Measurements from ENCODE around the gene MAGEA9.
"Not testable (repeated sequence)": the region's sequence is repeated elsewhere in the genome, so short reads cannot be mapped to it uniquely, and the experiment has no call there.

GRCh38 chrX:149773026-149773425, 8.7 kb upstream of the MAGEA9 start:
- TF ChIP-seq CTCF (IDR thresholded peaks at IDR 0.05 in 8 of 11, conservative IDR thresholded peaks at IDR 0.05 in 3 of 11); POLR2AphosphoS5 (IDR thresholded peaks at IDR 0.05); POLR2A (IDR thresholded peaks at IDR 0.05): not testable (repeated sequence)
